Mucosa of descending colon (tissue), 3 donors: ENCODE data around the gene EHD3. TPM values are rescaled to one million over a fixed set of nuclear protein-coding genes. Genes with fewer than 3 reads are reported as not detected.

Experiments
- ATAC-seq: fragments of 200-7000 bp; cut with Tn5 transposase; one replicate; pipeline ENCODE4 v1.9.1; 2020; ENCODE audit warnings: mild to moderate bottlenecking, moderate library complexity
- DNase-seq, 3 donors: peaks; one replicate each; pipeline ENCODE4 v3.0.0-alpha.2; 2020
- H3K36me3 ChIP-seq: fragments of 200-600 bp; one replicate; pipeline ENCODE4 v1.8.0; 2021; ENCODE audit warnings: low read depth, mild to moderate bottlenecking
- H3K4me1 ChIP-seq: fragments of 200-600 bp; one replicate; pipeline ENCODE4 v1.8.0; 2021; ENCODE audit warnings: low read depth, mild to moderate bottlenecking
- H3K4me3 ChIP-seq: fragments of 200-600 bp; one replicate; pipeline ENCODE4 v1.8.0; 2021; ENCODE audit warnings: mild to moderate bottlenecking
- H3K9me3 ChIP-seq: fragments of 200-600 bp; one replicate; pipeline ENCODE4 v1.8.0; 2021; ENCODE audit warnings: mild to moderate bottlenecking
- CTCF ChIP-seq: fragments of 200-600 bp; IDR thresholded peaks from one replicate; pipeline ENCODE4 v1.8.0; 2022; ENCODE audit warnings: antibody characterized with exemption, mild to moderate bottlenecking
- intact Hi-C, 2 donors: fragments of 100-400 bp; cut with DNase I in 1 of 2; cut with micrococcal nuclease in 1 of 2; formaldehyde crosslinking; loops; one replicate each; pipeline versions ENCODE4 v1.11.0 to v1.11.1; 2022; cut with DNase I, micrococcal nuclease
- total RNA-seq, 3 donors: library from RNA; stranded (reverse); fragmentation: NEBNext Ultra II Directional in 2 of 3; extraction: Animal tissue kit (Norgen Biotek cat#: 25700) in 2 of 3; gene quantifications; one replicate each; pipeline versions ENCODE4 v1.2.1 to v1.2.4, GENCODE V29; 2021 to 2023
- donor health status: DM: no; HTN: no; CAD: no; lungs with moderate emphysema.
- donor health status: DM: no; HTN: no; CAD: no.
- donor health status: DM: no; HTN: yes; CAD: no.

The EHD3 gene
- total RNA-seq, 3 donors from 2014 or later, result 0.87 to 4.4 (median 1.9) TPM

- intact Hi-C loops, result no loop called here
- no peak for TF ChIP-seq CTCF
- Histone ChIP-seq H3K36me3 (no peaks in the 10 kb centered on the region), H3K4me3 (no peak overlapping the region), H3K9me3 (no peaks in the 10 kb centered on the region), H3K4me1 (no peaks in the 10 kb centered on the region)
- peak; percentile 39 for ATAC-seq
- DNase-seq, result no peak
Measured at GRCh38 chr2:31297751-31298150, 63.8 kb downstream of the EHD3 start.

DNA sequence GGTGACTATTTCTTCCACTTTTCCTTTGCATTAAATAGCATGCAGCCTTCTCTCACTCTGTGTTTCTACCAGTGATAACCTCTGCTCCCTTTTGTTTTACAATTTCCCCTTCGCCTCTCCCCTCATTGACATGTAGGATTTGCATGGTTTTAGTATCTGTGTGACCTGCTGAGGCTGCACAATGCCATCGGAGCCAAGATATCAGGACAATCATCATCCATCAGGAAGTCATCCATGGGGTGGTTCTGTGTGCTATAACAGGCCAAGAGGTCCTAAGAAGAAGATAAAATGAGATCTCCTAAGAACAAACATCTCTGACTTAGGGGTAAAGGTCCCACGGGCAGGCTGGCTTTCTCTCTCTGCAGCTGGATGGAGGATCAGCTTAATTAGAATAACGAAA lies 65.6 kb downstream of the EHD3 start:
- no peak overlapping the region for H3K4me3 ChIP-seq
- intact Hi-C loops, result no loop called here
- TF ChIP-seq CTCF, result no peak
- DNase-seq (no peak), ATAC-seq (no peak)
- no peaks in the 10 kb centered on the region for H3K9me3 ChIP-seq
- H3K36me3 ChIP-seq, result no peaks in the 10 kb centered on the region
- no peaks in the 10 kb centered on the region for H3K4me1 ChIP-seq

GRCh38 chr2:31300309-31300708 lies 66.4 kb downstream of the EHD3 start:
- H3K9me3 ChIP-seq, result no peaks in the 10 kb centered on the region
- intact Hi-C loops, result no loop called here
- H3K4me3 ChIP-seq, result no peak overlapping the region
- H3K36me3 ChIP-seq, result no peaks in the 10 kb centered on the region
- DNase-seq, result no peak
- no peak for ATAC-seq
- H3K4me1 ChIP-seq, result no peaks in the 10 kb centered on the region
- TF ChIP-seq CTCF, result no peak

- no peak overlapping the region for H3K4me3 ChIP-seq
- ATAC-seq, result no peak
- DNase-seq, result no peak
- H3K9me3 ChIP-seq, result no peaks in the 10 kb centered on the region
- no peaks in the 10 kb centered on the region for H3K36me3 ChIP-seq
- no peak for TF ChIP-seq CTCF
- intact Hi-C loops, result no loop called here
- no peaks in the 10 kb centered on the region for H3K4me1 ChIP-seq
Measured at GRCh38 chr2:31302940-31303563, 69.1 kb downstream of the EHD3 start.

GRCh38 chr2:31304816-31305215 lies 70.9 kb downstream of the EHD3 start:
- H3K4me1 ChIP-seq, result no peaks in the 10 kb centered on the region
- no peak for ATAC-seq
- no peaks in the 10 kb centered on the region for H3K9me3 ChIP-seq
- DNase-seq, result no peak
- intact Hi-C loops, result no loop called here
- H3K4me3 ChIP-seq, result no peak overlapping the region
- TF ChIP-seq CTCF, result no peak
- no peaks in the 10 kb centered on the region for H3K36me3 ChIP-seq

GRCh38 chr2:31312898-31313297 lies 78.9 kb downstream of the EHD3 start:
- intact Hi-C loops, result no loop called here
- Histone ChIP-seq H3K4me1 (no peaks in the 10 kb centered on the region), H3K9me3 (no peaks in the 10 kb centered on the region), H3K36me3 (no peaks in the 10 kb centered on the region), H3K4me3 (no peak overlapping the region)
- no peak for ATAC-seq
- TF ChIP-seq CTCF, result no peak
- no peak for DNase-seq
